Measurements from ENCODE around the gene SCN10A. TPM values are rescaled to one million over a fixed set of nuclear protein-coding genes. Genes with fewer than 3 reads are reported as not detected.
A peak's percentile ranks its signal among the peaks of the same experiment; 100 is the strongest.

SCN10A gene
- total RNA-seq, 1 donor from 2014 or later, result not detected

- Mint-ChIP-seq H3K27me3 (ENCODE audit: unreplicated experiment) (no peaks in the 10 kb centered on the region), H3K9me3 (ENCODE audit: unreplicated experiment) (no peaks in the 10 kb centered on the region), H3K36me3 (ENCODE audit: low read depth, unreplicated experiment) (no peaks in the 10 kb centered on the region), H3K27ac (ENCODE audit: unreplicated experiment) (no peak overlapping the region), H3K4me3 (ENCODE audit: unreplicated experiment) (no peak overlapping the region), H3K4me1 (ENCODE audit: unreplicated experiment) (peaks cover 6% of the 10 kb centered on the region)
- DNase-seq (ENCODE audit: low spot score), result no peak
- no peak for TF ChIP-seq CTCF (IDR thresholded peaks at IDR 0.05; ENCODE audit: unreplicated experiment)
These were observed 76.1 kb downstream of the SCN10A start for GRCh38 chr3:38739931-38740330.

GRCh38 chr3:38739396-38739689 lies 76.7 kb downstream of the SCN10A start:
- no peak for TF ChIP-seq CTCF (IDR thresholded peaks at IDR 0.05; ENCODE audit: unreplicated experiment)
- no peak for DNase-seq (ENCODE audit: low spot score)
- H3K4me3 Mint-ChIP-seq (ENCODE audit: unreplicated experiment), result no peak overlapping the region
- H3K36me3 Mint-ChIP-seq (ENCODE audit: low read depth, unreplicated experiment), result no peaks in the 10 kb centered on the region
- H3K4me1 Mint-ChIP-seq (ENCODE audit: unreplicated experiment), result peaks cover 6% of the 10 kb centered on the region
- H3K27me3 Mint-ChIP-seq (ENCODE audit: unreplicated experiment), result no peaks in the 10 kb centered on the region
- no peaks in the 10 kb centered on the region for H3K9me3 Mint-ChIP-seq (ENCODE audit: unreplicated experiment)
- H3K27ac Mint-ChIP-seq (ENCODE audit: unreplicated experiment), result no peak overlapping the region

GRCh38 chr3:38738630-38739395 lies 77.2 kb downstream of the SCN10A start:
- Mint-ChIP-seq H3K9me3 (ENCODE audit: unreplicated experiment) (no peaks in the 10 kb centered on the region), H3K4me1 (ENCODE audit: unreplicated experiment) (peaks cover 6% of the 10 kb centered on the region), H3K27me3 (ENCODE audit: unreplicated experiment) (no peaks in the 10 kb centered on the region), H3K27ac (ENCODE audit: unreplicated experiment) (no peak overlapping the region), H3K4me3 (ENCODE audit: unreplicated experiment) (no peak overlapping the region), H3K36me3 (ENCODE audit: low read depth, unreplicated experiment) (no peaks in the 10 kb centered on the region)
- peak; percentile 74 for TF ChIP-seq CTCF (IDR thresholded peaks at IDR 0.05; ENCODE audit: unreplicated experiment)
- DNase-seq (ENCODE audit: low spot score), result peak; percentile 84

GRCh38 chr3:38731522-38731921 lies 84.5 kb downstream of the SCN10A start:
- Mint-ChIP-seq H3K4me1 (ENCODE audit: unreplicated experiment) (no peaks in the 10 kb centered on the region), H3K27me3 (ENCODE audit: unreplicated experiment) (peaks cover 4% of the 10 kb centered on the region), H3K9me3 (ENCODE audit: unreplicated experiment) (no peaks in the 10 kb centered on the region), H3K27ac (ENCODE audit: unreplicated experiment) (no peak overlapping the region), H3K36me3 (ENCODE audit: low read depth, unreplicated experiment) (no peaks in the 10 kb centered on the region), H3K4me3 (ENCODE audit: unreplicated experiment) (no peak overlapping the region)
- no peak for DNase-seq (ENCODE audit: low spot score)
- no peak for TF ChIP-seq CTCF (IDR thresholded peaks at IDR 0.05; ENCODE audit: unreplicated experiment)

- no peaks in the 10 kb centered on the region for H3K9me3 Mint-ChIP-seq (ENCODE audit: unreplicated experiment)
- TF ChIP-seq CTCF (IDR thresholded peaks at IDR 0.05; ENCODE audit: unreplicated experiment), result no peak
- no peak for DNase-seq (ENCODE audit: low spot score)
- H3K27me3 Mint-ChIP-seq (ENCODE audit: unreplicated experiment), result peaks cover 4% of the 10 kb centered on the region
- H3K4me1 Mint-ChIP-seq (ENCODE audit: unreplicated experiment), result no peaks in the 10 kb centered on the region
- no peaks in the 10 kb centered on the region for H3K36me3 Mint-ChIP-seq (ENCODE audit: low read depth, unreplicated experiment)
- H3K27ac Mint-ChIP-seq (ENCODE audit: unreplicated experiment), result no peak overlapping the region
- H3K4me3 Mint-ChIP-seq (ENCODE audit: unreplicated experiment), result no peak overlapping the region
These were observed 85.7 kb downstream of the SCN10A start for GRCh38 chr3:38730281-38730680.

Data from endothelial cell (in vitro differentiated cells).